ENCODE measurements around the gene ANKS1B.

The ANKS1B gene

GRCh38 chr12:99712281-99712680 lies 272.5 kb downstream of the ANKS1B start:
- no peak for TF ChIP-seq CSRNP3 (CRISPR knock-in tag; IDR thresholded peaks at IDR 0.05)
- TF ChIP-seq PPARA (CRISPR knock-in tag; IDR thresholded peaks at IDR 0.05; ENCODE audit: borderline replicate concordance) = no peak
- TF ChIP-seq, protein P1, sequence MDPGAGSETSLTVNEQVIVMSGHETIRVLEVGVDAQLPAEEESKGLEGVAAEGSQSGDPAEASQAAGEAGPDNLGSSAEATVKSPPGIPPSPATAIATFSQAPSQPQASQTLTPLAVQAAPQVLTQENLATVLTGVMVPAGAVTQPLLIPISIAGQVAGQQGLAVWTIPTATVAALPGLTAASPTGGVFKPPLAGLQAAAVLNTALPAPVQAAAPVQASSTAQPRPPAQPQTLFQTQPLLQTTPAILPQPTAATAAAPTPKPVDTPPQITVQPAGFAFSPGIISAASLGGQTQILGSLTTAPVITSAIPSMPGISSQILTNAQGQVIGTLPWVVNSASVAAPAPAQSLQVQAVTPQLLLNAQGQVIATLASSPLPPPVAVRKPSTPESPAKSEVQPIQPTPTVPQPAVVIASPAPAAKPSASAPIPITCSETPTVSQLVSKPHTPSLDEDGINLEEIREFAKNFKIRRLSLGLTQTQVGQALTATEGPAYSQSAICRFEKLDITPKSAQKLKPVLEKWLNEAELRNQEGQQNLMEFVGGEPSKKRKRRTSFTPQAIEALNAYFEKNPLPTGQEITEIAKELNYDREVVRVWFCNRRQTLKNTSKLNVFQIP (CRISPR knock-in tag; IDR thresholded peaks at IDR 0.05; ENCODE audit: borderline replicate concordance, low read depth) = no peak
- no peak for TF ChIP-seq ZNF565 (CRISPR knock-in tag; conservative IDR thresholded peaks at IDR 0.05; ENCODE audit: low read depth)
- TF ChIP-seq, protein P2, sequence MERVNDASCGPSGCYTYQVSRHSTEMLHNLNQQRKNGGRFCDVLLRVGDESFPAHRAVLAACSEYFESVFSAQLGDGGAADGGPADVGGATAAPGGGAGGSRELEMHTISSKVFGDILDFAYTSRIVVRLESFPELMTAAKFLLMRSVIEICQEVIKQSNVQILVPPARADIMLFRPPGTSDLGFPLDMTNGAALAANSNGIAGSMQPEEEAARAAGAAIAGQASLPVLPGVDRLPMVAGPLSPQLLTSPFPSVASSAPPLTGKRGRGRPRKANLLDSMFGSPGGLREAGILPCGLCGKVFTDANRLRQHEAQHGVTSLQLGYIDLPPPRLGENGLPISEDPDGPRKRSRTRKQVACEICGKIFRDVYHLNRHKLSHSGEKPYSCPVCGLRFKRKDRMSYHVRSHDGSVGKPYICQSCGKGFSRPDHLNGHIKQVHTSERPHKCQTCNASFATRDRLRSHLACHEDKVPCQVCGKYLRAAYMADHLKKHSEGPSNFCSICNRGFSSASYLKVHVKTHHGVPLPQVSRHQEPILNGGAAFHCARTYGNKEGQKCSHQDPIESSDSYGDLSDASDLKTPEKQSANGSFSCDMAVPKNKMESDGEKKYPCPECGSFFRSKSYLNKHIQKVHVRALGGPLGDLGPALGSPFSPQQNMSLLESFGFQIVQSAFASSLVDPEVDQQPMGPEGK (CRISPR knock-in tag; IDR thresholded peaks at IDR 0.05; ENCODE audit: borderline replicate concordance) = no peak
- TF ChIP-seq, protein P3, sequence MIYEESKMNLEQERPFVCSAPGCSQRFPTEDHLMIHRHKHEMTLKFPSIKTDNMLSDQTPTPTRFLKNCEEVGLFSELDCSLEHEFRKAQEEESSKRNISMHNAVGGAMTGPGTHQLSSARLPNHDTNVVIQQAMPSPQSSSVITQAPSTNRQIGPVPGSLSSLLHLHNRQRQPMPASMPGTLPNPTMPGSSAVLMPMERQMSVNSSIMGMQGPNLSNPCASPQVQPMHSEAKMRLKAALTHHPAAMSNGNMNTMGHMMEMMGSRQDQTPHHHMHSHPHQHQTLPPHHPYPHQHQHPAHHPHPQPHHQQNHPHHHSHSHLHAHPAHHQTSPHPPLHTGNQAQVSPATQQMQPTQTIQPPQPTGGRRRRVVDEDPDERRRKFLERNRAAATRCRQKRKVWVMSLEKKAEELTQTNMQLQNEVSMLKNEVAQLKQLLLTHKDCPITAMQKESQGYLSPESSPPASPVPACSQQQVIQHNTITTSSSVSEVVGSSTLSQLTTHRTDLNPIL (CRISPR knock-in tag; IDR thresholded peaks at IDR 0.05; ENCODE audit: low read depth) = no peak
- no peak for TF ChIP-seq ZC3H10 (CRISPR knock-in tag; IDR thresholded peaks at IDR 0.05)
- TF ChIP-seq ISL1 (CRISPR knock-in tag; IDR thresholded peaks at IDR 0.05) = no peak
- no peak for TF ChIP-seq ZFP3 (CRISPR knock-in tag; IDR thresholded peaks at IDR 0.05)
- no peak for TF ChIP-seq BACH2 (CRISPR knock-in tag; IDR thresholded peaks at IDR 0.05; ENCODE audit: borderline replicate concordance)
- TF ChIP-seq TCF4 (CRISPR knock-in tag; IDR thresholded peaks at IDR 0.05; ENCODE audit: borderline replicate concordance) = no peak
- TF ChIP-seq TSHZ2 (CRISPR knock-in tag; IDR thresholded peaks at IDR 0.05) = no peak
- no peak for TF ChIP-seq ESRRG (CRISPR knock-in tag; IDR thresholded peaks at IDR 0.05)
- no peak for ATAC-seq

DNA sequence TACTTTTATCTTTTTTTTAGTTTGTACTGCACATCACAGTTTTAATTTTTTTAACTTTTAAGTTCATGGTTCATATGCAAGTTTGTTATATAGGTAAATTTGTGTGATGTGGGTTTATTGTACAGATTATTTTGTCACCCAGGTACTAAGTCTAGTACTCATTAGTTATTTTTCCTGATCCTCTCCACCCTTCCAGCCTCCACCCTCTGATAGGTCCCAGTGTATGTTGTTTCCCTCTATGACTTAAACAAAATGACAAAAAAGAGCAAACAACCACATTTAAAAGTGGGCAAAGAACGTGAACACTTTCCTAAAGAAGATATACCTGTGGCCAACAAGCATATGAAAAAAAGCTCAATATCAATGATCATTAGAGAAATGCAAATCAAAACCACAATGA lies 273.5 kb downstream of the ANKS1B start:
- ATAC-seq = no peak
- no peak for TF ChIP-seq ZFP3 (CRISPR knock-in tag; IDR thresholded peaks at IDR 0.05)
- no peak for TF ChIP-seq ZFP30 (CRISPR knock-in tag; IDR thresholded peaks at IDR 0.05)
- no peak for TF ChIP-seq OSR1 (CRISPR knock-in tag; IDR thresholded peaks at IDR 0.05)
- TF ChIP-seq, protein P1 (CRISPR knock-in tag; IDR thresholded peaks at IDR 0.05; ENCODE audit: borderline replicate concordance, low read depth) = no peak
- TF ChIP-seq CSRNP3 (CRISPR knock-in tag; IDR thresholded peaks at IDR 0.05) = no peak
- TF ChIP-seq, protein P3 (CRISPR knock-in tag; IDR thresholded peaks at IDR 0.05; ENCODE audit: low read depth) = no peak
- no peak for TF ChIP-seq SNAI2 (CRISPR knock-in tag; IDR thresholded peaks at IDR 0.05)
- no peak for TF ChIP-seq PPARA (CRISPR knock-in tag; IDR thresholded peaks at IDR 0.05; ENCODE audit: borderline replicate concordance)
- TF ChIP-seq ZNF565 (CRISPR knock-in tag; conservative IDR thresholded peaks at IDR 0.05; ENCODE audit: low read depth) = no peak
- TF ChIP-seq TCF4 (CRISPR knock-in tag; IDR thresholded peaks at IDR 0.05; ENCODE audit: borderline replicate concordance) = no peak
- TF ChIP-seq ZNF8 (CRISPR knock-in tag; IDR thresholded peaks at IDR 0.05) = no peak
- TF ChIP-seq ESRRG (CRISPR knock-in tag; IDR thresholded peaks at IDR 0.05) = no peak
- TF ChIP-seq TSHZ2 (CRISPR knock-in tag; IDR thresholded peaks at IDR 0.05) = no peak
- TF ChIP-seq GLIS3 (CRISPR knock-in tag; IDR thresholded peaks at IDR 0.05) = no peak
- TF ChIP-seq, protein P2 (CRISPR knock-in tag; IDR thresholded peaks at IDR 0.05; ENCODE audit: borderline replicate concordance) = no peak
